A549 (cell line): ENCODE measurements around the gene MAP3K5. TPM values are rescaled to one million over a fixed set of nuclear protein-coding genes. Genes with fewer than 3 reads are reported as not detected.

Experiments used
- ATAC-seq, 2 experiments: fragments of 200-7000 bp in 1 of 2; fragments of >200 bp in 1 of 2; cut with Nextera tagmentation in 1 of 2; cut with Tn5 transposase in 1 of 2; 3 replicates each; pipeline versions ENCODE4 v1.8.0 to v1.9.1; 2018 to 2020; ENCODE audit warnings: mild to moderate bottlenecking in 1 of 2, moderate library complexity in 1 of 2
- CTCF ChIA-PET: fragments of 300-600 bp; sonication (Branson Sonifier 250); formaldehyde crosslinking; extraction: SDS; loops from one replicate; lab custom pipeline; 2021; ENCODE audit warnings: antibody characterized with exemption, inconsistent platforms; lab: Yijun Ruan, JAX
- POLR2A ChIA-PET: fragments of 350-600 bp; formaldehyde crosslinking; extraction: SDS; loops from one replicate; lab custom pipeline; 2021; ENCODE audit warnings: antibody characterized with exemption, inconsistent platforms; lab: Yijun Ruan, JAX
- DNase-seq, 2 experiments: peaks; one replicate each; pipeline versions ENCODE4 v3.0.0 to v3.0.0-alpha.2; 2011 to 2016; ENCODE audit warnings: low read depth in 1 of 2, low spot score in 1 of 2
- FAIRE-seq: peaks from 2 replicates; lab custom pipeline; 2011; peaks lifted over from hg19 to GRCh38; lab: Jason Lieb, UNC
- H3K27ac ChIP-seq, 2 experiments: fragments of >200 bp; sonication (Bioruptor Twin); formaldehyde crosslinking; 3 replicates each; pipeline ENCODE4 v1.5.1; 2016 to 2017
- H3K4me1 ChIP-seq: fragments of >200 bp; sonication (Bioruptor Twin); formaldehyde crosslinking; 3 replicates; pipeline ENCODE4 v1.6.1; 2016
- H3K4me2 ChIP-seq: fragments of >200 bp; sonication (Bioruptor Twin); formaldehyde crosslinking; 3 replicates; pipeline ENCODE4 v1.6.1; 2016
- H3K4me3 ChIP-seq: fragments of >200 bp; sonication (Bioruptor Twin); formaldehyde crosslinking; 3 replicates; pipeline ENCODE4 v1.5.1; 2016
- H3K9me3 ChIP-seq: fragments of >200 bp; sonication (Bioruptor Twin); formaldehyde crosslinking; 3 replicates; pipeline ENCODE4 v1.6.1; 2016
- BHLHE40 ChIP-seq: IDR thresholded peaks from 2 replicates; pipeline ENCODE4 v1.6.1; 2012; ENCODE audit warnings: low read depth, low read length, inconsistent platforms
- CBX2 ChIP-seq: fragments of 200-600 bp; sonication (generic); IDR thresholded peaks from 2 replicates; pipeline ENCODE4 v1.6.1; 2016; ENCODE audit warnings: low read depth, mild to moderate bottlenecking, borderline replicate concordance
- CHD2 ChIP-seq: fragments of 150-350 bp; IDR thresholded peaks from 2 replicates; pipeline ENCODE4 v1.6.1; 2014; ENCODE audit warnings: low read length; ENCODE audit not compliant: partially characterized antibody
- CHD4 ChIP-seq: fragments of 200-600 bp; sonication (generic); IDR thresholded peaks from 2 replicates; pipeline ENCODE4 v1.6.1; 2016; ENCODE audit warnings: antibody characterized with exemption, mild to moderate bottlenecking, borderline replicate concordance
- FOSB ChIP-seq: fragments of 250-450 bp; sonication (Bioruptor Pico); IDR thresholded peaks from 2 replicates; pipeline ENCODE4 v1.5.0; 2020; ENCODE audit warnings: mild to moderate bottlenecking, moderate library complexity
- FOXS1 ChIP-seq: fragments of 250-450 bp; sonication (Bioruptor Pico); IDR thresholded peaks from 2 replicates; pipeline ENCODE4 v1.5.0; 2020; ENCODE audit warnings: mild to moderate bottlenecking, moderate library complexity
- HOXA7 ChIP-seq: fragments of 250-450 bp; sonication (Bioruptor Pico); IDR thresholded peaks from 2 replicates; pipeline ENCODE4 v1.5.0; 2020; ENCODE audit warnings: mild to moderate bottlenecking, moderate library complexity
- JUNB ChIP-seq: fragments of >200 bp; sonication (Bioruptor Twin); formaldehyde crosslinking; IDR thresholded peaks from 2 replicates; pipeline ENCODE4 v1.6.1; 2016
- KDM1A ChIP-seq: fragments of 200-600 bp; sonication (generic); IDR thresholded peaks from 2 replicates; pipeline ENCODE4 v1.6.1; 2016; ENCODE audit warnings: low read depth, mild to moderate bottlenecking
- MYC ChIP-seq: IDR thresholded peaks from 2 replicates; pipeline ENCODE4 v1.6.1; 2012; ENCODE audit warnings: mild to moderate bottlenecking, inconsistent platforms, low read length, improper control_type of control experiment, borderline replicate concordance
- PHF8 ChIP-seq: fragments of 200-600 bp; sonication (generic); IDR thresholded peaks from 2 replicates; pipeline ENCODE4 v1.6.1; 2016; ENCODE audit warnings: low read depth, mild to moderate bottlenecking, antibody characterized with exemption, moderate library complexity, borderline replicate concordance
- POLR2A ChIP-seq: IDR thresholded peaks from 2 replicates; pipeline ENCODE4 v1.6.1; 2012; ENCODE audit warnings: mild to moderate bottlenecking, low read length
- WGBS: methylation state at CpG from one replicate; pipeline ENCODE4 v1.1.6; 2017; ENCODE audit errors: missing lambda C conversion rate; 5-methylcytosine and 5-hydroxymethylcytosine counted together
- polyA plus RNA-seq, 4 experiments: library from polyadenylated mRNA; depleted of rRNA in 3 of 4; stranded (reverse); fragments of >200 nt; fragmentation: RNase III in 1 of 4; extraction: RNeasy Plus Mini Kit Qiagen cat#74134 plus additional on column Dnase treatment in 1 of 4; gene quantifications; 2 replicates in 3 of 4; 3 replicates in 1 of 4; pipeline ENCODE4 v1.2.3, GENCODE V29; 2011 to 2017
- TF ChIP-seq, protein P1 (sequence below): IDR thresholded peaks from 2 replicates; pipeline ENCODE4 v1.6.1; 2012
- TF ChIP-seq, protein P2 (sequence below): fragments of >200 bp; sonication (Bioruptor Twin); formaldehyde crosslinking; IDR thresholded peaks from 3 replicates; pipeline ENCODE4 v1.5.1; 2016
- TF ChIP-seq, protein P3 (sequence below): fragments of 250-450 bp; sonication (Bioruptor Pico); IDR thresholded peaks from 2 replicates; pipeline ENCODE4 v1.5.0; 2021; ENCODE audit warnings: mild to moderate bottlenecking, moderate library complexity, borderline replicate concordance
- TF ChIP-seq, protein P4 (sequence below): fragments of >200 bp; sonication (Bioruptor Twin); formaldehyde crosslinking; IDR thresholded peaks from 2 replicates; pipeline ENCODE4 v1.6.1; 2016

Gene MAP3K5
- polyA plus RNA-seq, 2 of the 4 experiments (the other 2 are of a cell fraction), result 2.1 to 4.1 TPM

DNA sequence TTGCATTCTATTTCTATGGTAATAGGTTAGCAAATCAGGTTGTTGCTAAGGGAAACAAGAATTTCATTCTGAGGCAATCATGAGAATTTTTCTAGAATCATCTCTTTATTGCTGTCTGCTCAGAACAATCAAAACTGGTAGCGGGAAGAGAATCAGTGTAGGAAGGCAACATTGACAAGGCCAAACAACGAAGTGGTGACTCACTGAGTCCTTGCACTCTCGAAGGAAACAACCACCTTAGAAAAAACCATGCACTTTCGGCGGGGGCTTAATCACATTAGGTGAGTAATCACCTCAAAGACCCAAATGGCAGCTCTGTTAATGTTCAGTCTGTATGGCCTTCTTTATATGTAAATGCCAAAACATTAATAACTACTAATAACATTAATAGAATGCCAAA is 163.3 kb downstream of the MAP3K5 start:
- TF ChIP-seq FOSB (CRISPR knock-in tag) (no peak), CBX2 (no peak)
- DNase-seq, result no peak
- Histone ChIP-seq H3K27ac (no peak overlapping the region), H3K4me3 (no peak overlapping the region), H3K4me2 (no peak overlapping the region), H3K9me3 (no peaks in the 10 kb centered on the region), H3K4me1 (no peaks in the 10 kb centered on the region)
- no peak for ATAC-seq
- ChIA-PET CTCF (interaction anchor here (7.6 kb wide), 1 partner anchor 15 kb away, joined by 52 read pairs; no protein-coding TSS in a partner anchor), POLR2A (no interaction called here)
- 87% methylated on average over 5 of the region's 5 CpGs for WGBS
- no peak for FAIRE-seq

DNA sequence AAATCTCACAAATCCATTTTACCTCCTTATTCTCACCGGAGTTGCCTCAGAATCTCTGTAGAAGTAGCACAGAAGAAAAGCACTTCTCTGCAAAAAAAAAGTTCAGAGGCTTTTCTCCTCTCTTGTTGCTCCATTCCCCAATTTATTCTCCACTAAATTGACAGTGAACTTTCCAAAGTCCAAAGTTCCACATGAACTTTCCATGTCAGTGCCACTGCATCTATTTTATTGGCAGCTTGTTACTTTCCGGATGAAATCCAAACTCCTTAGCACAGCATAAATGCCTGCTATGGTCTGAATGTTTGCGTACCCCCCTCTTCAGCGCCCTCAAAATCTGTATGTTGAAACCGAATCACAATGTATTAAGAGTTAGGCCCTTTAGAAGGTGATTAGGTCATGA is 165.1 kb downstream of the MAP3K5 start:
- no peak for FAIRE-seq
- ATAC-seq, result no peak

DNA sequence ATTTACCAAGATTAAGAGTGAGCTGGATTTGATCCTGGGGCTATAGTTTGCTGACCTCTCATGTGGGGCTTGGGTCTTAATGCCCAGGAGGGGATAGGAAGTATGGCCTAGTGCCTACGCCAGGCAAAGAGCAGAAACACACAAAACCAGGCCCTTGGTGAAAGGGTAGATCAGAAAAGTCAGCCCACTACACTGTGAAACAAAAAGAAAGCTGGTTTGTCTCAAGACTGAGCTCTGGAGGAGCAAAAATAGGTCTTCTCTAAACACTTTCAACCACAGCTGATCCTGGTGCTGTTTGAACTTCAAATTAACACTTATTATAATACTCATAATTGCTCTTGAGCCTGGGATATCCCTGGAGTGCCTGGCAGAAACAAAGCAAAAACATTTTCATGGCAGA is 167.0 kb downstream of the MAP3K5 start:
- H3K9me3 ChIP-seq, result no peaks in the 10 kb centered on the region
- WGBS, result 93% methylated on average over 1 of the region's 1 CpG
- ATAC-seq, result no peak
- no peaks in the 10 kb centered on the region for H3K4me1 ChIP-seq
- no peak for DNase-seq
- CTCF ChIA-PET, result interaction anchor here (1.2 to 7.6 kb wide), 3 partner anchors 19 to 167 kb away, joined by 4 to 52 read pairs (median 5); partner anchors contain the start of genes MAP3K5 and MAP7
- no peak overlapping the region for H3K27ac ChIP-seq
- H3K4me2 ChIP-seq, result no peak overlapping the region
- H3K4me3 ChIP-seq, result no peak overlapping the region
- FAIRE-seq, result no peak
- TF ChIP-seq, protein P1, sequence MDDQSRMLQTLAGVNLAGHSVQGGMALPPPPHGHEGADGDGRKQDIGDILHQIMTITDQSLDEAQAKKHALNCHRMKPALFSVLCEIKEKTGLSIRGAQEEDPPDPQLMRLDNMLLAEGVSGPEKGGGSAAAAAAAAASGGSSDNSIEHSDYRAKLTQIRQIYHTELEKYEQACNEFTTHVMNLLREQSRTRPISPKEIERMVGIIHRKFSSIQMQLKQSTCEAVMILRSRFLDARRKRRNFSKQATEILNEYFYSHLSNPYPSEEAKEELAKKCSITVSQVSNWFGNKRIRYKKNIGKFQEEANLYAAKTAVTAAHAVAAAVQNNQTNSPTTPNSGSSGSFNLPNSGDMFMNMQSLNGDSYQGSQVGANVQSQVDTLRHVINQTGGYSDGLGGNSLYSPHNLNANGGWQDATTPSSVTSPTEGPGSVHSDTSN, result no peak
- TF ChIP-seq, protein P2, sequence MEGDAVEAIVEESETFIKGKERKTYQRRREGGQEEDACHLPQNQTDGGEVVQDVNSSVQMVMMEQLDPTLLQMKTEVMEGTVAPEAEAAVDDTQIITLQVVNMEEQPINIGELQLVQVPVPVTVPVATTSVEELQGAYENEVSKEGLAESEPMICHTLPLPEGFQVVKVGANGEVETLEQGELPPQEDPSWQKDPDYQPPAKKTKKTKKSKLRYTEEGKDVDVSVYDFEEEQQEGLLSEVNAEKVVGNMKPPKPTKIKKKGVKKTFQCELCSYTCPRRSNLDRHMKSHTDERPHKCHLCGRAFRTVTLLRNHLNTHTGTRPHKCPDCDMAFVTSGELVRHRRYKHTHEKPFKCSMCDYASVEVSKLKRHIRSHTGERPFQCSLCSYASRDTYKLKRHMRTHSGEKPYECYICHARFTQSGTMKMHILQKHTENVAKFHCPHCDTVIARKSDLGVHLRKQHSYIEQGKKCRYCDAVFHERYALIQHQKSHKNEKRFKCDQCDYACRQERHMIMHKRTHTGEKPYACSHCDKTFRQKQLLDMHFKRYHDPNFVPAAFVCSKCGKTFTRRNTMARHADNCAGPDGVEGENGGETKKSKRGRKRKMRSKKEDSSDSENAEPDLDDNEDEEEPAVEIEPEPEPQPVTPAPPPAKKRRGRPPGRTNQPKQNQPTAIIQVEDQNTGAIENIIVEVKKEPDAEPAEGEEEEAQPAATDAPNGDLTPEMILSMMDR, result no peak
- POLR2A ChIA-PET, result no interaction called here

More for the DNA sequence above, 165.1 kb downstream of the MAP3K5 start:
- Histone ChIP-seq H3K9me3 (no peaks in the 10 kb centered on the region), H3K4me3 (no peak overlapping the region), H3K4me1 (no peaks in the 10 kb centered on the region)
- TF ChIP-seq BHLHE40, result no peak
- no peak for TF ChIP-seq KDM1A
- TF ChIP-seq MYC, result no peak
- no peak for TF ChIP-seq POLR2A
- no peak for TF ChIP-seq FOXS1 (CRISPR knock-in tag)
- TF ChIP-seq, protein P3, sequence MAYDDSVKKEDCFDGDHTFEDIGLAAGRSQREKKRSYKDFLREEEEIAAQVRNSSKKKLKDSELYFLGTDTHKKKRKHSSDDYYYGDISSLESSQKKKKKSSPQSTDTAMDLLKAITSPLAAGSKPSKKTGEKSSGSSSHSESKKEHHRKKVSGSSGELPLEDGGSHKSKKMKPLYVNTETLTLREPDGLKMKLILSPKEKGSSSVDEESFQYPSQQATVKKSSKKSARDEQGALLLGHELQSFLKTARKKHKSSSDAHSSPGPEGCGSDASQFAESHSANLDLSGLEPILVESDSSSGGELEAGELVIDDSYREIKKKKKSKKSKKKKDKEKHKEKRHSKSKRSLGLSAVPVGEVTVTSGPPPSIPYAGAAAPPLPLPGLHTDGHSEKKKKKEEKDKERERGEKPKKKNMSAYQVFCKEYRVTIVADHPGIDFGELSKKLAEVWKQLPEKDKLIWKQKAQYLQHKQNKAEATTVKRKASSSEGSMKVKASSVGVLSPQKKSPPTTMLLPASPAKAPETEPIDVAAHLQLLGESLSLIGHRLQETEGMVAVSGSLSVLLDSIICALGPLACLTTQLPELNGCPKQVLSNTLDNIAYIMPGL, result no peak
- TF ChIP-seq HOXA7 (CRISPR knock-in tag), result no peak
- TF ChIP-seq PHF8, result no peak
- TF ChIP-seq CHD2, result no peak
- TF ChIP-seq CHD4, result no peak
- TF ChIP-seq, protein P4, sequence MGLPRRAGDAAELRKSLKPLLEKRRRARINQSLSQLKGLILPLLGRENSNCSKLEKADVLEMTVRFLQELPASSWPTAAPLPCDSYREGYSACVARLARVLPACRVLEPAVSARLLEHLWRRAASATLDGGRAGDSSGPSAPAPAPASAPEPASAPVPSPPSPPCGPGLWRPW, result no peak
- no peak for TF ChIP-seq JUNB
- TF ChIP-seq, all 56 proteins: peak for 0
- DNase-seq, result no peak
- POLR2A ChIA-PET, result no interaction called here
- Histone ChIP-seq H3K4me2 (no peak overlapping the region), H3K27ac (no peak overlapping the region)
- 95% methylated on average over 4 of the region's 5 CpGs for WGBS
- CTCF ChIA-PET, result interaction anchor here (0.5 to 7.6 kb wide), 4 partner anchors 8 to 165 kb away, joined by 3 to 52 read pairs (median 6); partner anchors contain the start of gene MAP3K5
